Cerebellar nuclear complex (tissue), 1 donor: ENCODE results near the gene MYO1B.

Source experiments
- DNase-seq, 2 experiments: peaks; one replicate each; lab custom pipeline; 2025; lab: John Stamatoyannopoulos, UW

MYO1B gene

DNA sequence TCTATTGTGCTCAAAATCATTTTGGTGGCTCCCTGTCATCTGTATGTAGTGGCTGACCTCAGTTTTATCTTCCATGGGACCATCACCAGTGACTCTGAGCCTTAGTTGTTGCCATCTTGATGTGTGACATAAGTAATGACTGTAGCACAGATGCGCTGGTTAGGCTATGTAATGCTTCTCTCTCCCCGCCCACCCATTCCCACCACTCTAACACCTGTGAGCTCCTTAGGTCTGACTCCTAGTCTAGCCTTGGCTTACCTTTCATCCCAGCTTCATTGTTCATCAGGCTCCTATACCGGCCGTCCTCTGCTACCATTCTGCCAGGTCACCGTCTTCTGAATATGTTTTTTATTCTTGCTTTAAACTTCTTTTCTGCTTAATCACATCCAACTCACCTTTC lies 17.2 kb downstream of the MYO1B start:
- no peak for DNase-seq

DNA sequence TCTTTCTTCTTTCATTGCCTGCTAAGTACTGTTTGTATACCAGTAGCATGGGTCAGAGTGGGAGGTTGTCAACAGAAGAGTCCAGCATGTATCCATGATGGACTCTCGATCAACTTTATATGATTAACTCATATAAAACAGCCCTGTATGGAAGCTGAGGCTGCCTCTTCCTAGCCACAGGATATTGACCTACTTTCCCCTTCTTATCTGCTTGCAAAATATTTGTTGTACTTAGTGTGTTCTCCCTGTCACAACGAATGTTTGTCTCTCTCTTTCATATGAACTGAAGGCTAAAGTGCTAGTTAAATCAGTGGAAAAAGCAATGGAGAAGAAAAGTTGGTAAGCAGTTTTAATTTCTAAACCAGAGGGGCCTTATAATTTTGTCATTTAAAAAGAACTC lies 17.8 kb downstream of the MYO1B start:
- no peak for DNase-seq

DNA sequence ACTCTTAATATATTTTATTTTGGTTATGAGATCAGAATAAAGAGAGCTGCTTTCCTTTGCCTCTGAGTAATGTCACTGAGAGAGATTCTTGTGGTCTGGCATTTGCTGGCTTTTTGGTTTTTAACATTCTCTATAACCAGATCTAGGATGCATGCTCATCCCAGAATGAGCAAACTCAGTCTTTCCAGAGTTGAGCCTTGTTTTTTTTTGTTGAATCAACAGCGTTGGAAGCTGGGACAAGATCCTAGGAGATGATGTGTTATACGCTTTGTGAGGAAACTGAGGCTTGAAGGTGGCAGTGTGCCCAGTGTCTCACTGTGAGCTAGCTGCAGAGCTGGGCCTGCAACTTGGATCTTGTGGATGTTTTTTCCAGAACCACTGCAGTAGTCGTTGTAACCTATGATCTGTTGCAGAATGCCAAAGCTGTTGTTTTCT lies 19.5 kb downstream of the MYO1B start:
- DNase-seq, result no peak

DNA sequence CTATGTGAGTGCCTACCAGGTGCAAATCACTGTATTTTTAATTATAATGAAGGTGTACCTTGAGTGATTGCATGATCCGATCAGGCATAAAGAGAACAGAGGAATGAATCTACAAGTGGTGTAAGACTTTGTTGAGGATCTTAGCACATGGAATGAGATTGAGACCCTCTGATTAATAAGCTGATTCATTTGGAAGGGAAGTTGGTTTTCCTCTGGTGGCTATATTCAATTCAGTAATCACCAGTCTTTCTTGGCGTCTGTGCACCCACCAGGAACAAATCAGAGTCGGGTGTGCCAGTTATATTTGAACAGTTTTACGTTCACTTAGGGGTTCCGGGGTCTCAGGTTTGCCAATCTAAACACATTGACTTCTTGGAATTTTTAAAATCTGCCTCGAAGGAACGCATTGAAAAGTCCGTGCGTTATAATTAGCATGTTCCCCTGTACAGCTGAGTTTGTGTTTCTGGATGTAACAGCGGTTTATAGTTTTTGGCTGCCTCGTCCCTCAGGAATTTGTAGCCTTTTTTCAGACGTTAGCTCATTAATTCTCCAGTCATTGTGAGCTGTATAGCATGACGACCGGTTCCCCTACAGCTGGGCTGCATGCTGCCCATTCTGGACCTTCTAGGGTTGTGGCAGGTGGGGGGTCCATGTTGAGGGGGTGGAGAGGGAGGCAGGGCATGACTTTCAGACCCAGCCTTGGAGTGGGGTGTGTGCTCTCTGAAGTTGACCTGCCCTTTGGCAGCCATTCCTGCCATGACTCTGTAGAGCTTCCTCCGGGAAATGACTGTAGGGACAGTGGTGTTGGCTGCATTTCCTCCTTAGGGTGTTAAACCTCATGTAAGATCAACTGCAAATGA lies 20.3 kb downstream of the MYO1B start:
- DNase-seq, result no peak

DNA sequence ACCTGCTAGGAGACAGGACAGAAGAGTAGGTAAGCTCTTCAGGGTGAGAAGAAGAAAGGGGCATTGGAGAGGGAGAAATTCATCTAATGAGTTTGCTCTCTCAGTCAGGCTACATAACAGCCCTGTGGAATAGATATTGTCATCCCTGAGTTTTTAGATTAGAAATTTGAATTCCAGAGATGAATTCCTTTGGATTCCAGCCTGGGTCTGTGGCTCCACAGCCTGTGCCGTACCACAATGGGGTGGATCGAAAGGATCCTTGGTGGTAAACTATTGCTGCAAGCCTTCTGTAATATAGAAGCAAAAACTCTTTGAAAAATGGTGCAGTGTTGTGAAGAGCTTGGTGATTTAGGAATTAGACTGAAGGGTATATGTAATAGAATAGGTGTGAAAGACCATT lies 21.0 kb downstream of the MYO1B start:
- DNase-seq, result no peak

DNA sequence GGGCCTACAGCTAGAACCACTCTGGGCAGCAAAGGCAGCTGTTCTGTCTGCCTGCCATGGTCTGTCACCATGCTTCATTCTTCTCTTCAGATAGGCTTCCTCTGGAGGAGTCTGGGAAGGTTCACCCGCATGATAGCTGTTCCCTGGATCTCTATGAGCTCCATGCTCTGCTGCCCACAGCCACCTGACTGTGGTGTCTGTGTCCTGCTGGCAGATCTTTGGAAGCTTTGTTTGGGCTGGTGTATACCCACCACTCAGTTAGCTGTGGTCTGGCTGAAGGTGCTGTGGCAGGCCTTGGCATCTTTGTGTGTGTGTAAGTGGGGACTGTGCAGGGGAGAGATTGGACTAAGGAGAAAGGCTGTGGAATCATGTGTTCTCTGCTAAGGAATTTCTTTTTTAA lies 23.4 kb downstream of the MYO1B start:
- DNase-seq, result no peak

DNA sequence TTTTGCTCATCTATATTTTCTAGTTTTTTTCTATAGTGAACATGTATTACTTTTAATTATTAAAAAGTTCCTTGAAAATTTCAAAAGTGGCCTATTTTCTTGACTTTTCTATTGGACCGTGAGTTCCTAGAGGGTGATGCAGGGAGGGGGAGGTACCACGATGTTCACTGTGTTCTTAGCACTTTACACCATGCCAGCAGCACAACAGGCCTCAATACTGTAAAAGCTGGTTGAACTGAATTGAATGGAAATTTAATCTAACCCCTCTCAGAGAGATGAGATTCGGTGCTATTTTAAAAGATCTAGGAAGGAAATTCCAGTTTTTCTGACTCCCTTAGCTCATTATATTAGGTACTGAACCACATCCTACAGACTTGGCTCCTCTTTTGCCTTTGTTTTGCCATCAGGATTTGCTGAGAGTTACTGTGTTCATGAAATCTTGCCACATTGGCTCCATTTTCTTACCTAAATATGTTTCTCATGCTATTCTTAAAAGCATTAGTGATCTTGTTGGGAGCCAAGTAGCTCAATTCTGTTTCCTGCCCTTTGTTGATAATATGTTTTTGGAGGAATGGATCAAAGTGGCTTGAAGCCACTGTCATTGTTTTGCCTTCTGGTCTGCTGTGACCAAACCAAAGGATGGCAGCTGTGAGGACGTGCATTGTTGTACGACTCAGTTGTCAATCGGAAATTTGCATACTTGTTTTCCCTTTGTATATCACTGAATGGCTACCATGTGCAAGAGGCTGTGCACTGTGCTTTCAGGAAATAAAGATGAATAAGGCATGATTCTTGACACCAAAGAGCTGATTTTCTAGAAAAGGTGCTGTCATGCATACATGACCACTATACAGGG lies 25.3 kb downstream of the MYO1B start:
- no peak for DNase-seq

DNA sequence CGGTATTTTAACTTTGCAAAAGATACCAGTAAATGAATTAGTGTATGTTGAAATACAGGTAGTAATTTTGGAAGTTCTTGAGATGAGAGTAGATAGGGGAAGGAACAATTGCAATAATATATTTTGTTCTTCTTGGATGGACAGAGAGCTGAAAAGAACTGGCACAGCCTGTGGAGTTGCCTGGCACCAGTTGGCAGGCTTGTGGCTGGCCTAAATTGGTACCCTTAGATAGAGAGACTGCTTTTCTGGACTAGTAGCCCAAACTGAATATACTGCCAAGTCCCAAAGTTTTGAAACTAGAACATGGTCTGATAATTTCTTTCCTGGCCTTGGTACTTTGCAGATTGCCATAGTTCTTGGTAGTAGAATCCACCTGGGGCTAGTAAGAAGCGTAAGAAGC lies 26.9 kb downstream of the MYO1B start:
- DNase-seq, result no peak

DNA sequence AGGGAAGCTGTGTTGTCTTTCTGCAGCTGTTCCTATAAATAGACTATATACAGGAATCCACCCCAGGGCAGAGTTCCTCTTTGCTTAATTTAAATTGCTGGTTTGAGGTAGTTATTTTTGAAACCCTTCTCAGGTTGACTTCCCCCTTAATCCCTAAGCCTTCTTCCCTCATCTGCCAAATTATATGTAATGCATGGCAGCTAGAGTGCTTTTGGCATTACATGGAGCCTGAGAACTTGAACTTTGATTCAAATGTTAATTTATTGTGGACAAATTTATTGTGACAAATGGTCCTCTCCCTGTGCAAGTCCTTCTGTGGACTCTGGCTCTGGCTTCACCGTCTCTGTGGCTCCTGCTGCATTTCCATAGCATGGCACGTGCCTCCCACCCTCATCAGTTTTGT lies 29.2 kb downstream of the MYO1B start:
- DNase-seq, result no peak

DNA sequence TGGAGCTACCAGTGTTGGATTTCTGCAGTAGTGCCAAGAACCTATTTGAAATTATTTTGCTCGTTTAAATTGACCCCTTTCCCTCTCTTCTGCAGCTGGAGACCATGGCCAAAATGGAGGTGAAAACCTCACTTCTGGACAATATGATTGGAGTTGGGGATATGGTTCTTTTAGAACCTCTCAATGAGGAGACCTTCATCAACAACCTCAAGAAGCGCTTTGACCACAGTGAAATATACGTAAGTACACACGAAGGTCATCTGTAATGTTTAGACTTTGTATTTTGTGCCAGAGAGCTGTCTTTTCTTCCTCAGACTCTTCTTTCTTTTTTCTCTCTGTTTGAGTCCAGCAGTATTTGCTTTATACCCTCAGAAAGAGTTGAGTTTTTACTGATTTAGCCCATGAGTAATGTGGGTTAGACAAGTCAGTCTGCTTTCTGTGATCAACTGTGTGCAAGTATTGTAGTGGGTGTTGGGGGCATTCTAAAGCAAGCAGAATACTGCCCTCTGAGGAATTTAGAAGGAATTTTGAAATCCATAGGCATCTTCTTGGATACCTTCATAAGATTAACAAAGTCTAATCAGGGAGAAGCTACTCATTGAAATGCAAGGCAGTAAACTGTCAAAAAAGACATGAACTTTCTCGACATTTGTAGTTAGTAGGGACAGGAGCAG lies 31.7 kb downstream of the MYO1B start:
- no peak for DNase-seq

DNA sequence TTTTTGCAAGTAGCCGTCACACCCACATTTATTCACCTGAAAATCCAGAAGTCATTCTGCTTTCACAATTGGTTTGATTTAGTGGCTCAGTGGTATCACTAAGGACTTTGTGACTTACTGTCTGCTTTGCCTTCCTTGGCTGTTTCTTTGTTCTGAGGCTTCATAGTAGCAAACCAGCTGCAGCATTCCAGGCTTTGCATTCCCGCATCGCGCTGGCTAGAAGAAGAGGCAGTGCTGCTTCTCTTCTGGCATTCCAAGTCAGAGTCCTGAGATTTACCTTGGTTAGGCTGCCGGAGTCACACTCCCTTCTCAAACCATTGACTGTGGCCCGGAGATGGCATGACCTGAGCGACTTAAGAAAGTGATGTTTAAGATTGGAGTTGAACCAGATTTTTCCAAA lies 35.1 kb downstream of the MYO1B start:
- DNase-seq, result no peak

DNA sequence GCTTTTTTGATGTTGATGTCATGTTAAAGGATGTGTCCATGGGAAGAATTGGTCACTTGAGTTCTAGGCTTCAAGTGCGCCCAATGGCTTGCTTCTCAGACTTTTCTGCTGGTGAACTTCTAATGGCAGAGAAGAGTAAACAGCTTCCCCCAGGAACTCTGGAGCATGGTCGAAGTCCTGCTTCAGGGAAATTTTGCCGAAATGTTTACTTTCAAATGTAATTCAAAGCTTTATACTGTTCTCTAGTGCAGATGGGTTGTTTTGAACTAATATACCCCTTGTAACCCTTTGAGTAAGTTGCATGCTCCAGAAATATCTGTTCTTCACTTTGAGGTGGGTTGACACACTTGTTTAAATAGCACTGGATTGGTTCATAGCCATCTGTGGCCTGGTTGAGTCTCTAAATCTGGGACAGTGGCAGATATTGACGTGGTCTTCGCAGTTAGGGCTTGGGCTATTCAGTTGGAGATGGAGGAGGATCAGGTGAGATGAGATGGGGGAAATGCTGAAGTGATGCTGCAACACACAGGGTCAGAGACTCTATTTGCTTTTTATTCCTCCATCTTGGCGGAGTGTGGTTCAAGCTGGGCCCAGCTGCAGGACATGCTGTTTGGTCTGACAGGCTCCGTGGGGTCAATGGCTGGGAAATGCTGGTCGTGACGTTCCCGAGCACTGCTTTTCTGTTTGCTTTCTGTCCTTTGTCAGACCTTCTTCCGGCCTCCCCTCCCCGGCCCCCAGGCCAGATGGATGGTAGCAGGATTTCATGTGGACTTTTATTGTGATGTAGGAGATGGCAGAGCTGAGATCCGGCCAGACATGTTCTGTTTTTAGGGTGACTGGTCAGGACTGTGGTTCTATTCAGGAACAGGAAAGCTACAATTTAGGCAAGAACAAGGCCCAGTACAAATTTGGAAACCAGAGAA lies 35.9 kb downstream of the MYO1B start:
- DNase-seq, result no peak

DNA sequence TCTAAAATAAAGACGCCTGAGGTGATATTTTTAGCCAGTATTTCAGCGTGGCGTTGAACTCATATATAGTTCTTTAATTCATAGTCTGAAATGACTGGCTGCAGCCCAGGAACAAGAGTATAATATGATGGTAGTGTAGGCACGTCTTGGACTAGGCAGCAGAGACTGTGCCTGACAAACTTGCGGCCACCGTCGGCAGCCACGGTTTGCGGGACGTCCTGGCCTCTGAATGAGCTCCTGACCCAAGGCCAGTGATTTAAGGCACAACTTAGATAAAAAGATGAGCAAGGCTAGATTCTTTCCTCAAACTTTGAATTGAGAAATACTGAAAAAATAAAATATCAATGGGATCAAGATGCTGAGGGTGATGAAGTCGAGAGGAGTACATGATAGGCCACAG lies 40.0 kb downstream of the MYO1B start:
- no peak for DNase-seq

DNA sequence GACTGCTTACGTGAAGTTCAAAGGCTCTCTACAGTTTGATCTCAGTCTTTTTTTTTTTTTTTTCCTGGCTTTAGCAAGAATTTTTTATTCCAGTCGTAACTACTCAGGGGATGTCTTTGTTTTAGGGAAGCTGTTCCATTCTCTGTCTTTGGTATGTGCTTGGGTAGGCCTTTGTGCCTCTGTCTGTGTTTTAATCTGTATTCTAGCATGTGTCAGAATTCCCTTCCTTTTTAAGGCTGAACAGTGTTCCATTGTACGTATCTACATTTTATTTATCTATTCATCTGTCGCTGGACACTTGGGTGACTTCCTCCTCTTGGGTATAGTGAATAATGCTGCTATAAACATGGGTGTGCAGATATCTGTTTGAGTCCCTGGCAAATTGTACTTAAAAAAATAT lies 42.6 kb downstream of the MYO1B start:
- no peak for DNase-seq

DNA sequence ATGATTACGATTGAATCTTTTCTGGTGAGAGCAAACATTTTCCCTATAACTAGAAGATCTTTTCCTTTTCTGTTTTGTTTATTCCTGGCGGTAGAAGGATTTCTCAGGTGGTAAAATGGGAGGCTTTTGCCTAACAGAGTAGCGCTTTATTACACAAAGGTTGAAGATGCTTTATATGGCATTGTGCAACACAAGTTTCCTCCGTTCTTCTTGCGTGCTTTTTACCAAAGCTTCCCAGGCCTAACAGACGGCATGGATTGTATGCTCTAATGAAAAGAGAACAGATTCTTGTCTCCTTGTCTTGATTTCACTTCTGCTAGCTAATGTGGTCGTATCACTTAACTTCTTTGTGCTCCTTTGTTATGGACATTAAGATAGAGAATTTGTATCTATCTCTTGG lies 43.8 kb downstream of the MYO1B start:
- no peak for DNase-seq

DNA sequence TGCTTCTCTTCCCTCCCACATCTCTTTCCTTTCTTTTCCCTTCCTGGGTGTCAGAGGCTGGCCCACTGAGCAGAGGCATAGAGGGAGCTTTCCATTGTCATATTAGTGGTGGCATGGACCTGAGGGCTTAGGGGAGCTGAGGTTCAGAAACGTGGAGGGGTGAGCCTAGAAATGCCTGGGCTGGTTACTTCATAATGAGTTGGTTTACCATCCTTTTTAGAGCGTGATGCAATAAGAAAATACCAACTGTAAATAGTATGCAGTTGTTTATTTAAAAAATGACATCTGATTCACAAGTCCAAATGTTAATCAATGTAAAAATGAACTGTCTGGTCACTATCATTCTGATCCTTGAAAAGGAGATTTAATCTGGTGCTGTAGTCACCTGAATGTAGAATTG lies 46.3 kb downstream of the MYO1B start:
- no peak for DNase-seq

DNA sequence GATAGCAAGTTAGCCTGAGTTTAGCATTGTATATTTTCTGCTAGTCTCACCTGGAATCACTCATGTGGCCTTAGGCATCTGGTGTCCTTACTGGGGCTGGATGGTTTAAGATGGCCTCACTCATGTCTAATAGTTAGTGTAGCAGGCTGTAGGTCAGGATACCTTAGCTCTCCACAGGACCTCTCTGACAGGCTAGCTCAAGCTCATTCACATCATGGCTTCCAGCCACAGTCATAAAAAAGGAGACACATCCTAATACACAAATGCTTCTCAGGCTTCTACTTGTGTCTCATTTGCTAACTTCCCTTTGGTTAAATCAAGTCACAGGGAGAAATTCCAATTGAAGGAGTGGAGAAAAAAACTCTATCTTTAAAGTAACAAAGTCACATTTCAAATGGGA lies 47.7 kb downstream of the MYO1B start:
- DNase-seq, result no peak

DNA sequence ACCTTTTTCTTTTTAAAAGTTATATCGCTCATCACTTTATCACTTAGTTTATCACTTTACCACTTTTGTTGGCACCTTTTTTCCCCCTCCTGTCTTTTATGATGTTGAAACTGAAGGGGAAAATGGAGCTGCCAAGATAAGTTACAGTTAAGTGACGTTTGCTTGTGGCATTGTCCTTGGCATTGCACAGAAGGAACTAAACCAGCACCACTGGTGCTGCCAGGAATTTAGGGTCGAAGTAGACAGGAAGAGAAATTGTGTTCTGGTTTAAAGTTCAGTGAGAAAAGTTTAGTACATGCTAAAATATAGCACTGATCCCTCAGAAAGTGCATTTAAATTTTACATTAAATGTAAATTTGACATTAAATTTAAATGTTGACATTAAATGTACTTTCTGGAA lies 49.9 kb downstream of the MYO1B start:
- DNase-seq, result no peak

DNA sequence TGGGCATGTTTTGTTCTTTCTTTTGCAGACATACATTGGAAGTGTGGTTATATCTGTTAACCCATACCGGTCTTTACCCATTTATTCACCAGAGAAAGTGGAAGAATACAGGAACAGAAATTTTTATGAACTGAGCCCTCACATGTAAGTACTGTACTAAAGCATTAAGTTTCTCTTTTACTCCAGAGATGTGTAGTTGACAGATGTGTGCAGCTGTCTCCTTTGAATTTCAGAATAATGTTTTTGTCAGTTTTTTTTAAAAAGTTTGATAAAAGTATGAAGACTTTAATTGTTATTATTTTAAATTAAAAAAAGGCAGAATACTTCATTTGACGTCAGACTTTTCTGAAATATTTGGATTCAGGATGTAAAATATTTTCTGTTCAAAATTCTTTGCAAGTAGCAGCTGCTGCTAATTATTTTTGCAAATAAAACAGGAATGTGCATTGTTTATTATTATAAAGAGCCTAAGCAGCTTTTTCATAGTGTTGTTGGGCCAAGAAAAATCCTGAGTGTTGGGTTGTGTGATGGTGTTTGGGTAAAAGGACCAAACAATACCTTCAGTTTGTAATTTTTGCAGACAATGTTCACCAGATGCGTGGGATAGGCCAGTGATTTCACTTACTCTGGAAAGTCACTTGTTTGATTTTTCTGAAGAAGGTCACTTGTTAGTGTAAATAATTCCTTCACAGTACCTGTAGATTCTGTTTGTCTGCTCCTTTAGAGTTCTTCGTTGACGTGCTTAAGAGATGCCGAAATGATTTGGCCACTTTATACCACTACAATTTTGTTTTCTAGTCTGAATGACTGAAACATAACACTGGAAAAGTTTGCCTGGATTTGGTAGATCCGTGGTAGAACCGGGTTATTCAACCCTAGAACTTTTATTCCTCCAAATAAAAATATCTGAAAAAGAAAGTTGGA lies 51.1 kb downstream of the MYO1B start:
- DNase-seq, result no peak

DNA sequence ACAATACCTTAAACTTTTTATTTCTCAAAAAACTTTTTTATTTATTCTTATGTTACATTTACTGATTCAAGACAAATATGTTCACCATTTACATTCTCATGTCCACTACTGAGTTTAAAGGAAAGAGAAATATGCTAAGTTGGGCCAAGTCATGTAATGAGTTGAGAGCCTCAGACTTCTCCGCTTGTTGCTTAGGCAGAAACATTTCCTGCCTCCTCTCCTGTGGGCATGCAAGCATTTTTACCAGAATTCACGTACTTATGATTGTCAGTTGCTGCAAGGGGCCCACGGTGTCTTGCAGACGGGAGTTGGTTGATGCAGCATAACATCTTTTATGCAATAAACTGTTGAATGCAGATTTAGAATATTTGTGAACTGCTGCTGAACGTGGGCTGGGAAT lies 51.8 kb downstream of the MYO1B start:
- DNase-seq, result no peak

DNA sequence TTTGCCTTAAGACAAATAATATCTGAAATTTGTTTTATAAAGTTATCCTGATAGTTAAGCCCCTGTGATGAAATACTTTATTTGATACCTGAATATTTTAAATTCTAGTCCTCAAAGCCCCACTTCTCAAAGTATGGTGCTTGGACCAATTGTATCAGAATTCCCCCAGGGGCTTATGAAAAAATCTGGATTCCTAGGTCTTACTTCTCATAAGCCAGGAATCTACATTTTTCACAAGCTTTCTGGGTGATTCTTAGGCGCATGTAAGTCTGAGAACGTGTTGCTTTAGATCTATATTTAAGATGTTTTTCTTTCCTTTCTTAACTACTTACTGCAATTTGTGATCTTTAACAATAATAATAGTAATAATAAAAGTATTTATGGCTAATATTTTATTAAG lies 53.1 kb downstream of the MYO1B start:
- DNase-seq, result no peak
